ENCODE results near the gene LCOR.
"Not testable (repeated sequence)": the region's sequence is repeated elsewhere in the genome, so short reads cannot be mapped to it uniquely, and the experiment has no call there.

The LCOR gene

GRCh38 chr10:96838529-96838928 is 6.4 kb downstream of the LCOR start:
- no peak overlapping the region for H3K4me3 ChIP-seq (ENCODE audit: low read depth, low read length)
- DNase-seq (ENCODE audit: low read depth) = no peak
- TF ChIP-seq CTCF (IDR thresholded peaks at IDR 0.05; ENCODE audit: insufficient read depth, low read depth, low read length, missing control alignments) = no peak

- no peak overlapping the region for H3K4me3 ChIP-seq (ENCODE audit: low read depth, low read length)
- no peak for TF ChIP-seq CTCF (IDR thresholded peaks at IDR 0.05; ENCODE audit: insufficient read depth, low read depth, low read length, missing control alignments)
- no peak for DNase-seq (ENCODE audit: low read depth)
Observed at GRCh38 chr10:96840841-96841518, 8.9 kb downstream of the LCOR start.

- no peak for DNase-seq (ENCODE audit: low read depth)
- H3K4me3 ChIP-seq (ENCODE audit: low read depth, low read length) = no peak overlapping the region
- no peak for TF ChIP-seq CTCF (IDR thresholded peaks at IDR 0.05; ENCODE audit: insufficient read depth, low read depth, low read length, missing control alignments)
Observed at GRCh38 chr10:96842896-96843723, 11.0 kb downstream of the LCOR start.

- no peak overlapping the region for H3K4me3 ChIP-seq (ENCODE audit: low read depth, low read length)
- DNase-seq (ENCODE audit: low read depth) = no peak
- TF ChIP-seq CTCF (IDR thresholded peaks at IDR 0.05; ENCODE audit: insufficient read depth, low read depth, low read length, missing control alignments) = no peak
Observed at GRCh38 chr10:96843823-96844222, 11.7 kb downstream of the LCOR start.

- no peak overlapping the region for H3K4me3 ChIP-seq (ENCODE audit: low read depth, low read length)
- no peak for TF ChIP-seq CTCF (IDR thresholded peaks at IDR 0.05; ENCODE audit: insufficient read depth, low read depth, low read length, missing control alignments)
- DNase-seq (ENCODE audit: low read depth) = no peak
Observed at GRCh38 chr10:96846395-96846794, 14.3 kb downstream of the LCOR start.

- no peak for TF ChIP-seq CTCF (IDR thresholded peaks at IDR 0.05; ENCODE audit: insufficient read depth, low read depth, low read length, missing control alignments)
- no peak for DNase-seq (ENCODE audit: low read depth)
- no peak overlapping the region for H3K4me3 ChIP-seq (ENCODE audit: low read depth, low read length)
Observed at GRCh38 chr10:96846926-96847325, 14.8 kb downstream of the LCOR start.

- not testable (repeated sequence) for DNase-seq (ENCODE audit: low read depth); H3K4me3 ChIP-seq (ENCODE audit: low read depth, low read length)
Observed at GRCh38 chr10:96847356-96847755, 15.3 kb downstream of the LCOR start.

All from GM12865 (cell line).